ENCODE results near the gene NPHP4.

The NPHP4 gene

DNA sequence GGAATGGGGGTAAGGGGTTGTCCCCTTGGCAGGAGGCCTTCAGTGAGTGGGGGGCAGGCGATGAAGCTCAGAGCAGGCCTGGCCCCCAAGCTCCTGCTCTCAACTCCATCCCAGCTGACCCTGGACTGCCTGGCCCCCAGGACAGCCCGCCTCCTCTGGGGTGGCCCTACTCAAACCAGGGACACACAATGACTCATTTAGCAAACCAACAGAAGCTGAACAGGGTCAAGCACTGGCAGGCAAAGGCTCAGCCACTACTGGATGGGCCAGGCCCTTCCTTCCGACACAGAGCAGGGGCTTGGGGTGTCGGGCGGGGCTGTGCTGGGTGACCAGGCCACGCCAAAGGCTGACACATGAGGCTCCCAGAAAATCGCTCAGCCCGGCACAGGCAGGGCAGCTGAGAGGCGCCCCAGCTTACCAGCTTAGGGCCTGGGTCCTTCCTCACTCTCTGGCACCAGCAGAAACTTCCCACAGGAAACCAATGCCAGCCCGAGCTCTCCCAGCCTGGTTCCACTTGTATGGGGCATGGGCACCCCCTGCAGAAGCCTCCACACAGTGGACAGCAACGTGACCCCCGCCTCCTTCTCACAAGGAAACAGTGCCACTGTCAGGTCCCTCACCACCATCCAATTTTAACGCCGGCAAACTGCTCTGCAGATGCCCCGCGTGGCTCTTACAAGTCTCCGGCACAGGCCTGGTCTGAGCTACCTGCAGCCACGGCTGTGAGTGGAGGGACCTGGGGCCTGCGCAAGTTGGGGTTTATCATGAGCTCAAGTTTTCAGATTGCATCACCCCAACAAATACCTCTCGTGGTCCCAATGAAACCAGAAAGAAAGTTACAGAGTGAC, 114.3 kb downstream of the NPHP4 start:
- ATAC-seq = no peak

DNA sequence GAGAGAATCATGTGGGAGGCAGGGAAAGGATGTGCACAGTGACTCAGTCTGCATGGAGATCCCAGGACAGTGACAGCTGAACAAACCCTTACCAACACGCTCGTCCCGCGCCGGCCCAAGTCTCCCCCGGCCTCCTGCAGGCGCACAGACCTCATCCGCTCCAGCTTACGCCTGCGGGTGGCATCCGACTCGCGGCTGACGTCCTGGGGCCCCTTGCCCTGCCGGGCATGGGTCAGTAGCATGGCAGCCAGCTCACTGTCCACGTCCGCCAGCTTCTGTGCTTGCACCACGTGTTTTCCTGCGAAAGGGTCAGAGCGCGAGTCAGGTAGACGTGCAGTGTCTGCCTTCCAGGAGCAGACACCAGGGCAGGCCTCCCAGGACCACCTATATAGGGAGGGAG, 115.2 kb downstream of the NPHP4 start:
- no peak for ATAC-seq
- TF ChIP-seq SNAI2 (CRISPR knock-in tag; IDR thresholded peaks at IDR 0.05) (no peak), ARNTL (CRISPR knock-in tag; IDR thresholded peaks at IDR 0.05; ENCODE audit: borderline replicate concordance, low read depth) (no peak), OSR1 (CRISPR knock-in tag; IDR thresholded peaks at IDR 0.05) (no peak), BACH2 (CRISPR knock-in tag; IDR thresholded peaks at IDR 0.05; ENCODE audit: borderline replicate concordance) (no peak), TOX (CRISPR knock-in tag; IDR thresholded peaks at IDR 0.05; ENCODE audit: borderline replicate concordance) (no peak)
- TF ChIP-seq, protein P1, sequence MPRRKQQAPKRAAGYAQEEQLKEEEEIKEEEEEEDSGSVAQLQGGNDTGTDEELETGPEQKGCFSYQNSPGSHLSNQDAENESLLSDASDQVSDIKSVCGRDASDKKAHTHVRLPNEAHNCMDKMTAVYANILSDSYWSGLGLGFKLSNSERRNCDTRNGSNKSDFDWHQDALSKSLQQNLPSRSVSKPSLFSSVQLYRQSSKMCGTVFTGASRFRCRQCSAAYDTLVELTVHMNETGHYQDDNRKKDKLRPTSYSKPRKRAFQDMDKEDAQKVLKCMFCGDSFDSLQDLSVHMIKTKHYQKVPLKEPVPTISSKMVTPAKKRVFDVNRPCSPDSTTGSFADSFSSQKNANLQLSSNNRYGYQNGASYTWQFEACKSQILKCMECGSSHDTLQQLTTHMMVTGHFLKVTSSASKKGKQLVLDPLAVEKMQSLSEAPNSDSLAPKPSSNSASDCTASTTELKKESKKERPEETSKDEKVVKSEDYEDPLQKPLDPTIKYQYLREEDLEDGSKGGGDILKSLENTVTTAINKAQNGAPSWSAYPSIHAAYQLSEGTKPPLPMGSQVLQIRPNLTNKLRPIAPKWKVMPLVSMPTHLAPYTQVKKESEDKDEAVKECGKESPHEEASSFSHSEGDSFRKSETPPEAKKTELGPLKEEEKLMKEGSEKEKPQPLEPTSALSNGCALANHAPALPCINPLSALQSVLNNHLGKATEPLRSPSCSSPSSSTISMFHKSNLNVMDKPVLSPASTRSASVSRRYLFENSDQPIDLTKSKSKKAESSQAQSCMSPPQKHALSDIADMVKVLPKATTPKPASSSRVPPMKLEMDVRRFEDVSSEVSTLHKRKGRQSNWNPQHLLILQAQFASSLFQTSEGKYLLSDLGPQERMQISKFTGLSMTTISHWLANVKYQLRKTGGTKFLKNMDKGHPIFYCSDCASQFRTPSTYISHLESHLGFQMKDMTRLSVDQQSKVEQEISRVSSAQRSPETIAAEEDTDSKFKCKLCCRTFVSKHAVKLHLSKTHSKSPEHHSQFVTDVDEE (CRISPR knock-in tag; IDR thresholded peaks at IDR 0.05) = no peak
- TF ChIP-seq, protein P2, sequence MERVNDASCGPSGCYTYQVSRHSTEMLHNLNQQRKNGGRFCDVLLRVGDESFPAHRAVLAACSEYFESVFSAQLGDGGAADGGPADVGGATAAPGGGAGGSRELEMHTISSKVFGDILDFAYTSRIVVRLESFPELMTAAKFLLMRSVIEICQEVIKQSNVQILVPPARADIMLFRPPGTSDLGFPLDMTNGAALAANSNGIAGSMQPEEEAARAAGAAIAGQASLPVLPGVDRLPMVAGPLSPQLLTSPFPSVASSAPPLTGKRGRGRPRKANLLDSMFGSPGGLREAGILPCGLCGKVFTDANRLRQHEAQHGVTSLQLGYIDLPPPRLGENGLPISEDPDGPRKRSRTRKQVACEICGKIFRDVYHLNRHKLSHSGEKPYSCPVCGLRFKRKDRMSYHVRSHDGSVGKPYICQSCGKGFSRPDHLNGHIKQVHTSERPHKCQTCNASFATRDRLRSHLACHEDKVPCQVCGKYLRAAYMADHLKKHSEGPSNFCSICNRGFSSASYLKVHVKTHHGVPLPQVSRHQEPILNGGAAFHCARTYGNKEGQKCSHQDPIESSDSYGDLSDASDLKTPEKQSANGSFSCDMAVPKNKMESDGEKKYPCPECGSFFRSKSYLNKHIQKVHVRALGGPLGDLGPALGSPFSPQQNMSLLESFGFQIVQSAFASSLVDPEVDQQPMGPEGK (CRISPR knock-in tag; IDR thresholded peaks at IDR 0.05; ENCODE audit: borderline replicate concordance) = no peak

More for the DNA sequence above, 114.3 kb downstream of the NPHP4 start:
- TF ChIP-seq, protein P3, sequence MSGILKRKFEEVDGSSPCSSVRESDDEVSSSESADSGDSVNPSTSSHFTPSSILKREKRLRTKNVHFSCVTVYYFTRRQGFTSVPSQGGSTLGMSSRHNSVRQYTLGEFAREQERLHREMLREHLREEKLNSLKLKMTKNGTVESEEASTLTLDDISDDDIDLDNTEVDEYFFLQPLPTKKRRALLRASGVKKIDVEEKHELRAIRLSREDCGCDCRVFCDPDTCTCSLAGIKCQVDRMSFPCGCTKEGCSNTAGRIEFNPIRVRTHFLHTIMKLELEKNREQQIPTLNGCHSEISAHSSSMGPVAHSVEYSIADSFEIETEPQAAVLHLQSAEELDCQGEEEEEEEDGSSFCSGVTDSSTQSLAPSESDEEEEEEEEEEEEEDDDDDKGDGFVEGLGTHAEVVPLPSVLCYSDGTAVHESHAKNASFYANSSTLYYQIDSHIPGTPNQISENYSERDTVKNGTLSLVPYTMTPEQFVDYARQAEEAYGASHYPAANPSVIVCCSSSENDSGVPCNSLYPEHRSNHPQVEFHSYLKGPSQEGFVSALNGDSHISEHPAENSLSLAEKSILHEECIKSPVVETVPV (CRISPR knock-in tag; IDR thresholded peaks at IDR 0.05) = no peak
- TF ChIP-seq, protein P4, sequence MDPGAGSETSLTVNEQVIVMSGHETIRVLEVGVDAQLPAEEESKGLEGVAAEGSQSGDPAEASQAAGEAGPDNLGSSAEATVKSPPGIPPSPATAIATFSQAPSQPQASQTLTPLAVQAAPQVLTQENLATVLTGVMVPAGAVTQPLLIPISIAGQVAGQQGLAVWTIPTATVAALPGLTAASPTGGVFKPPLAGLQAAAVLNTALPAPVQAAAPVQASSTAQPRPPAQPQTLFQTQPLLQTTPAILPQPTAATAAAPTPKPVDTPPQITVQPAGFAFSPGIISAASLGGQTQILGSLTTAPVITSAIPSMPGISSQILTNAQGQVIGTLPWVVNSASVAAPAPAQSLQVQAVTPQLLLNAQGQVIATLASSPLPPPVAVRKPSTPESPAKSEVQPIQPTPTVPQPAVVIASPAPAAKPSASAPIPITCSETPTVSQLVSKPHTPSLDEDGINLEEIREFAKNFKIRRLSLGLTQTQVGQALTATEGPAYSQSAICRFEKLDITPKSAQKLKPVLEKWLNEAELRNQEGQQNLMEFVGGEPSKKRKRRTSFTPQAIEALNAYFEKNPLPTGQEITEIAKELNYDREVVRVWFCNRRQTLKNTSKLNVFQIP (CRISPR knock-in tag; IDR thresholded peaks at IDR 0.05; ENCODE audit: borderline replicate concordance, low read depth) = no peak
- TF ChIP-seq ZNF565 (CRISPR knock-in tag; conservative IDR thresholded peaks at IDR 0.05; ENCODE audit: low read depth) (no peak), TOX (CRISPR knock-in tag; IDR thresholded peaks at IDR 0.05; ENCODE audit: borderline replicate concordance) (no peak), ARNTL (CRISPR knock-in tag; IDR thresholded peaks at IDR 0.05; ENCODE audit: borderline replicate concordance, low read depth) (no peak), ZNF8 (CRISPR knock-in tag; IDR thresholded peaks at IDR 0.05) (no peak), GLIS3 (CRISPR knock-in tag; IDR thresholded peaks at IDR 0.05) (no peak), ZNF70 (CRISPR knock-in tag; IDR thresholded peaks at IDR 0.05) (no peak), ZC3H10 (CRISPR knock-in tag; IDR thresholded peaks at IDR 0.05) (no peak), ESRRG (CRISPR knock-in tag; IDR thresholded peaks at IDR 0.05) (no peak), TCF4 (CRISPR knock-in tag; IDR thresholded peaks at IDR 0.05; ENCODE audit: borderline replicate concordance) (no peak), ISL1 (CRISPR knock-in tag; IDR thresholded peaks at IDR 0.05) (no peak), PPARA (CRISPR knock-in tag; IDR thresholded peaks at IDR 0.05; ENCODE audit: borderline replicate concordance) (no peak), BACH2 (CRISPR knock-in tag; IDR thresholded peaks at IDR 0.05; ENCODE audit: borderline replicate concordance) (no peak)
- TF ChIP-seq, protein P2 (CRISPR knock-in tag; IDR thresholded peaks at IDR 0.05; ENCODE audit: borderline replicate concordance) = no peak
- TF ChIP-seq, protein P5, sequence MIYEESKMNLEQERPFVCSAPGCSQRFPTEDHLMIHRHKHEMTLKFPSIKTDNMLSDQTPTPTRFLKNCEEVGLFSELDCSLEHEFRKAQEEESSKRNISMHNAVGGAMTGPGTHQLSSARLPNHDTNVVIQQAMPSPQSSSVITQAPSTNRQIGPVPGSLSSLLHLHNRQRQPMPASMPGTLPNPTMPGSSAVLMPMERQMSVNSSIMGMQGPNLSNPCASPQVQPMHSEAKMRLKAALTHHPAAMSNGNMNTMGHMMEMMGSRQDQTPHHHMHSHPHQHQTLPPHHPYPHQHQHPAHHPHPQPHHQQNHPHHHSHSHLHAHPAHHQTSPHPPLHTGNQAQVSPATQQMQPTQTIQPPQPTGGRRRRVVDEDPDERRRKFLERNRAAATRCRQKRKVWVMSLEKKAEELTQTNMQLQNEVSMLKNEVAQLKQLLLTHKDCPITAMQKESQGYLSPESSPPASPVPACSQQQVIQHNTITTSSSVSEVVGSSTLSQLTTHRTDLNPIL (CRISPR knock-in tag; IDR thresholded peaks at IDR 0.05; ENCODE audit: low read depth) = no peak
